ENCODE measurements around the gene KLK2.
"Not testable (repeated sequence)": the region's sequence is repeated elsewhere in the genome, so short reads cannot be mapped to it uniquely, and the experiment has no call there.

KLK2 gene

DNA sequence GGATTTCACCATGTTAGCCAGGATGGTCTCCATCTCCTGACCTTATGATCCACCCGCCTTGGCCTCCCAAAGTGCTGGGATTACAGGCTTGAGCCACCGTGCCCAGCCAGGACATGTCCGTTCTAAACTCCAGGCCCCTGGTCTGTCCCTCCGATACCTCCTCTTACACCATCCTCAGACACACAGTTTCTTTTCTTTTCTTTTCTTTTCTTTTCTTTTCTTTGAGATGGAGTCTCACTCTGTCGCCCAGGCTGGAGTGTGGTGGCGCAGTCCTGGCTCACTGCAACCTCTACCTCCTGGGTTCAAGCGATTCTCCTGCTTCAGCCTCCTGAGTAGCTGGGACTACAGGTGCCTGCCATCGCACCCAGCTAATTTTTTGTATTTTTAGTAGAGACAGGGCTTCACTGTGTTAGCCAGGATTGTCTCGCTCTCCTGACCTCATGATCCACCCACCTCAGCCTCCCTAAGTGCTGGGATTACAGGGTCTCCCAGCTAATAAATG lies 22.9 kb downstream of the KLK2 start:
- DNase-seq = not testable (repeated sequence)

DNA sequence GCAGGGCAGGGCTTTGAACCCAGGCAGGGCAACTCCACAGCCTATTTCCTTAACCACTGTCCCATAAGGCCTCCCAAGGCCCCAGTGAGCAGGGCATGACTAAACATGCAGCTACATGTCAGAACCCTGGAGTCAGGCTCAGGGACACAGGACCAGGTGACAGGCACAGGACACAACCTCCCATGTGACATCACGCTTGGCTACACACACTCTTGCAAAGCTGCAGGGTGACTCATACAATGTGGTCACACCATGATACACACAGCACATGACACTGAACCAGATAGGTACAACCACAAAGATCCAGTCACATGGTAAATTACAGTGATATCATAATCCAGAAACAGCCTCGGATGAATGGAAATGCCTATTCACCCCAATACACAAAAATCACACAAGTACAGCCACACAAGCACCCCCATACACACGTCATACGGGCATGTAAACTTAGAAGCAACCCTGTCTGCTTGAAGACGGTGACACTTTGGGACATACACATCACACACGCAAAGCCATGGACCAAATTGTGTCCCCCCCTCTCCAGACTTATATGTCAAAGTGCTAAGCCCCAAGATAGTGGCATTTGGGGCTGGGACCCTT lies 23.5 kb downstream of the KLK2 start:
- no peak for DNase-seq

DNA sequence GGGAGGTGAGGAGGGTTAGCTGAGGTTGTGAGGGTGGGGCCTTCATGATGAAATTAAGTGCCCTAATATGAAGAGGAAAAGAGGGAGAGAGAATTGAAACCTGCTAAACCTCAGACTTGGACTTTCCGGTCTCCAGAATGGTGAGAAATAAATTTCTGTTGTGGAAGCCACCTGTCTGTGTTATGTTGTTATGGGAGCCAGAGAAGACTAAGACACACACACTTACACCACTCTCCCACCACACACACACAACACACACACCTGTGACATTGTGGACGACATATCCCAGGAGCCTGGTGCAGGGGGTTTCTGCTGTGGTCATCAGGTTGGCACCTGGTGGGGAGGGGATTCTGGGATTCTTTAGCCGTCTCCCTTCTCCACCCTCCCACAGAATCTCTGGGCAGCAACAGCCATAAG lies 24.0 kb downstream of the KLK2 start:
- DNase-seq = no peak

DNA sequence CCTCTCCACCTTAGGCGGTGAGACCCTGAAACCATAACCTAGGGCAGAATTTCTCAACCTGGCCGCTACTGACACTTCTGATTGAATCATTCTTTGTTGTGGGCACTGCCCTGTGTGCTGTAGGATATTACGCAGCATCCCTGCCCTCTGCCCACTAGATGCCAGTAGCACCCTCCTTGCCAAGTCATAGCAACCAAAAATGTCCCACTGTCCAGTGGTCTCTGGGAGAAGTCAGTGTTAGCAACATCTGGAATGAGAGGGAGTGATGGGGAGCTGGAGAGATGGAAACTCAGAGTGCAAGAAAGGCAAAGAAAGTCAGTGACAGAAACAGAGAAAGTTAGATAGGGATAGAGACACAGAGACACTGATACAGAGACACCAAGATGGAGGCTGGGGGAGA lies 24.4 kb downstream of the KLK2 start:
- no peak for DNase-seq

DNA sequence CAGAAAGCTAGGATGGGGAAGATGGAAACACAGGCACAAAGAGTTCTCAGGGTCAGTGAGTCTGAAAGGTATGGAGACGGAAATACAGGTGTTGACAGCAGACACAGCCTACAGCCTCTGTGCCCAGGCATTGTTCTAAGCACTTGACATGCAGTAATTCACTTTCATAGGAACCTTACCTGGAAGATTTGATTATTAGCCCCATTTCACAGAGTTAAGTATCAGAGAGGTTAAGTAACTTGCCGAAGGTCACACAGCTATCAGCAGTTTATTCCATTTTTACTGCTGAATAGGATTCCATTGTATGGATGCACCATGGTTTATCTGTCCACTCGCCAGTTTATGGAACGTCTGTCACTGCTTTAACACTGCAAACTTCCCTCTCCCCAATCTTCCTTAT lies 24.8 kb downstream of the KLK2 start:
- no peak for DNase-seq

DNA sequence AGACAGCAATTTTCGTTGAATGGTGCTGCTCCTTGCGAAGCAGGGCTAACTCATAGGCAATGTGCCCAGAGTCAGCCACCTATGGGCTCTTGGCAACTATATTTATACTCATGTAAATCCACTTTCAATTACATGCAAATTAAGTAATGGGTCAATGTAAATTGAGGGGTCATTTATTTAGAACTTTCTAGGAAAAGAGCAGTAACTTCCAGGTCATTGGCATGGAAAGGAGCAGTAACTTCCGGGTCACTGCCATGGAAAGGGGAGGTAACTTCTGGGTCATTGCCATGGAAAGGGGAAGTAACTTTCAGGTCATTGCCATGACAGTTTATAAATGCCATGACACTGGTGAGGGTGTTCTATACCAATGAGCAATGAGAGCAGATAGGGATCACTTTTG lies 26.3 kb downstream of the KLK2 start:
- DNase-seq = no peak

DNA sequence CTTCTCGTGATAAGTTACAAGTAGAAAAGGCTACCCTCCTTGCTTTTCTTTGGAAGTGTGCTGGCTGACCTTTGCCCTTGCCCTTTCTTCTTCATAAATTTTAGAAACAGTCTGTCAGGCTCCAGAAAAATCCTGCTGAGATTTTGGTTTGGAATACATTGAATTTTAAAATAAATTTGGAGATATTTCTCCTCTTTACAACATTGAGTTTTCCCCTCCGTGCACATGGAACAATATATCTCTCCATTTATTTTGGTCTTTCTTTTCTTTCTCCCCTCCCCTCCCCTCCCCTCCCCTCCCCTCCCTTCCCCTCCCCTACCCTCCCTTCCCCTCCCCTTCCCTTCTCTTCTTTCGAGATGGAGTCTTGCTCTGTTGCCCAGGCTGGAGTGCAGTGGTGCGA lies 29.4 kb downstream of the KLK2 start:
- no peak for DNase-seq

DNA sequence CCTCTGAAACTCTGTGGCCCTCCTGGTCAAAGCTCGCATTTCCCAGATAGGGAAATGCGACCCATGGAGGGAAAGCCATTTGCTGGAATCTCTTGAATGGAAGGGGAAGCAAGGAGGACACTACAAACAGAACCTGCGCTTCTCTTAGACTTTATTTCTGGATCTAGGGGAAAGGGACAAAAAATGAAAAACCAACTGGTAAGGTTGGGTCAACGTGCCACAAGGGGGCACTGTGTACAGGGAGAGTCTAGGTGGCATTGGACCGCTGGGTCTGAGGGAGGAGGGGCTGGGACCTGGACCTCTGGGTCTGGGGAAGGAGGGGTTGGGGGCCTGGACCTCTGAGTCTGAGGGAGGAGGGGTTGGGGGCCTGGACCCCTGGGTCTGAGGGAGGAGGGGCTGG lies 33.0 kb downstream of the KLK2 start:
- DNase-seq = peak; percentile 35

DNA sequence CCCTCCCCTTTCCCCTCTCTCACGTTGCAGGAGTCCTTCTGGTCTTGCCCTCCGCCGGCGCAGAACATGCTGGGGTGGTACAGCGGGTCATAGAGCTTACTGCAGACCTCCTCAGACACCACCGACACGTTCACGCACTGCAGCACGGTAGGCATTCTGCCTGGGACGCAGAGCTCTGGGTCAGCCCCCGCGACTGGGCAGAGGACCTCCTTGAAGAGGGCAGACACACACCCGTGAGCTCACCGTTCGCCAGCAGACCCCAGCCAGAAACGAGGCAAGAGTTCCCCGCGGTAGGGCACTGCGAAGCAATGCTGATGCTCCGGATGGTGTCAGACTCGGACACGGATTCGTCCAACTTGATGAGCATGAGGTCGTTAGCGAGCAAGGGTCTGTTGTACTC lies 35.1 kb downstream of the KLK2 start:
- DNase-seq = no peak

DNA sequence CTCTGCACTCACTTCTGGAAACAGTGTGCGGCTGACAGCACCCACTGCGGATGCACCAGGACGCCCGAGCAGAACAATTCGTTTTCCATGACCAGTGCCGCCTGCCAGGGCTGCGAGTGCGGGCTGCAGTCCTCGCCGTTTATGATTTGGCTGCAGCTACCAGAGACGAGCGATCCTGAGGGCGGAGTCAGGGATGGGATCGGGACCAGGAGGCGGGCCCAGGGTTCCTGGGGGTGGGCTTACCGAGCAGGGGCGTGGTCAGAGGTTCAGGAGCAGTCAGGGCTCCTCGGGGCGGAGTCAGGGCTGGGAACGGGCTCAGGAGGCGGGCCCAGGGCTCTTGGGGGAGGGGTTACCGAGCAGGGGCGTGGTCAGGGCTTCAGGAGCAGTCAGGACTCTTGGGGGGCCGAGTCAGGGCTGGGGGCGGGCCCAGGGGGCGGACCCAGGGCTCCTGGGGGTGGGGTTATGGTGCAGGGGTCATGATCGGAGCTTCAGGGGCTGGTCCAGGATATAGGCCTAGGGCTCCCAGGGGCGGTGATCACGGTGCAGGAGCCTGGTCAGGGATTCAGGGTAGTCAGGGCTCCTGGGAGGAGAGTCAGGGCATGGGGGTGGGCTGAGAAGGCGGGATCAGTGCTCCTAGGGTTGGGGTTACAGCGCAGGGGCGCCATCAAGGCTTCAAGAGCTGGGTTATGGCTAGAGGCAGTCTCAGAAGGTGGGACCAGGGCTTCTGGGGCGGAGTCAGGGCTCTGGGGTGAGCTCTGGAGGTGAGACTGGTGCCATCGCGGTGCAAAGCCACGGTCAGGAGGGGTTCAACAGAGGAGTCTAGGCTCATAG lies 36.2 kb downstream of the KLK2 start:
- no peak for DNase-seq

DNA sequence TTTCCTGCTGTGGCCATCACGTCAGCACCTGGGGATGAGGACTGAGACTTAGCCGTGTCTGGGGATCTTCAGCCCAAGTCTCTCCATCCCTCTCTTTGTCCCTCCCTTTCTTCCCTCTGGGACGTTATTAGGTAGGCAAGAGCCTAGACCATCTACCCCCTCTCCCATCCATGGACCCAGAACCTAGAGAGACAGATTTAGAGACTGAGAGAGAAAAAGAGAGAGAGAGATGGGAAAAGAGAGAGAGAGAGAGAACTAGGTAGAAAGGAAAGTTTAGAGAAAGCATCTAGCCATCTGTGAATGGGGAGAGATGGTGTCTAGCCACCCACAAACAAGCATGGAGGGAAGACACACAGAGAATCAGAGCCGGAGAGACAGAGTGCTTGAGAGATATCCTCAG lies 37.5 kb downstream of the KLK2 start:
- DNase-seq = no peak

DNA sequence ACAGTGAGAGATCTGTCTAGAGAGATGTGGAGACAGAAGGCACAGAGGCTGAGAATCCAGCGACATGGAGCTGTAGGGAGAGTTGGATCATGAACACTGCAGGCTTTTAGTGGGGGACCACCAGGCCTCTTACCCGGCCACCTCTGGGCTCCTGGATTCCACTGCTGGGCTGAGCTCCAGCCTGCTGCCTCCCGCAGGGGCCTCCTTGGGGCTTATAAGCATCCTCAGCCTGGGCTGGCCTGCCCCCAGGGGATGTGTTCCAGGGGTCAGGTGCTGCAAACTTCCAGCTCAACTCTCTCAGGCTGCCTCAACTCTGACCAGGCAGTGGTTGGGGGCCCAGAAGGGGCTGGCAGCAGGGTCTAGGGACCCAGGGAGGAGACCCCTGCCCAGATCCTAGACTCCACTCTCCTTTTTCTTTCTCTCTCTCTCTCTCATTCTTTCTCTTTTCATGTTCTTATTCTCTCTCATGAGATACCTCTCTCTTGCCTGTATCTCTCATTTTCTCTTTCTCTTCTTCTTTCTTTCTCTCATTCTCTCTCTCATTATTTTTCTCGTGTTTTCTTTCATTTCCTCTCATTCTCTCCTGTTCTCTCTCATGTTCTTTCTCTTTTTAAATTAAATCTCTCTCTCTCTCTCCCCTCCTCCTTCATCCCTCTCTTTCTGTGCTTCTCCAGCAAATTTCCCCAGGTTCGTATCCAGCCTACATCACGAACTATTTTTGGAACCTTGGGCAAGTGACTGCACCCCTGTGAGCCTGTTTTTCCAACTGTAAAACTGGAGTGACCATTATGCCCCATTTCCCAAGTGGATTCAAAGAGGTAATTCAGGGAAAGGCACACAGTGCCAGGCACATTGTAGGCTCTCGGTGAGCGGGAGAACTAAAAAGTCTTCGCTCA lies 38.2 kb downstream of the KLK2 start, which contains the start of gene KLK4:
KLK4 (minus strand) TSS at position 190 of the 896 bp plus-strand sequence. CDS start 657 bp downstream, outside the sequence.
- DNase-seq = no peak

DNA sequence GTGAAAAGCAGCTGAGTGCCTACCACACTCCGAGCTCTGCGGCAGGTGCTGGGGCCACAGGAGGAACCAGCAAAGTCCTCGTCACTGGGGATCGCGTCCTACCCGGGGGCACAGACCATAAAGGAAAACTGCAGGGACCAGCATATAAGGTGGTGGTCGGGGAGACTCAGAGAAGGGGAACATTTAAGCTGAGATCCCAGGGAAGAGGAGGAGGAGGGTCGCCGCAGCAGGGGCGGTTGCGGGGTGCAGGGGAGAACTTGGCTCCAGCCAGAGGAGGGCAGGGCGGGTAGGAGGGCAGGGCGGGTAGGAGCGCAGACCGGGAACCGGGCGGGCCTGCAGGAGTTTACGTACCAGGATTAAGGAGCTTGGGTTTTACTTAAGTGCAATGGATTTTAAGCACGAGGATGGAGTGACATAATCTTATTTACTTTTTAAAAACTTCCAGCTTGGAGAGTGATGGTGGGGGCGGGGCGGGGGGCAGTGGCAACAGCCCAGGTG lies 38.9 kb downstream of the KLK2 start:
- no peak for DNase-seq

DNA sequence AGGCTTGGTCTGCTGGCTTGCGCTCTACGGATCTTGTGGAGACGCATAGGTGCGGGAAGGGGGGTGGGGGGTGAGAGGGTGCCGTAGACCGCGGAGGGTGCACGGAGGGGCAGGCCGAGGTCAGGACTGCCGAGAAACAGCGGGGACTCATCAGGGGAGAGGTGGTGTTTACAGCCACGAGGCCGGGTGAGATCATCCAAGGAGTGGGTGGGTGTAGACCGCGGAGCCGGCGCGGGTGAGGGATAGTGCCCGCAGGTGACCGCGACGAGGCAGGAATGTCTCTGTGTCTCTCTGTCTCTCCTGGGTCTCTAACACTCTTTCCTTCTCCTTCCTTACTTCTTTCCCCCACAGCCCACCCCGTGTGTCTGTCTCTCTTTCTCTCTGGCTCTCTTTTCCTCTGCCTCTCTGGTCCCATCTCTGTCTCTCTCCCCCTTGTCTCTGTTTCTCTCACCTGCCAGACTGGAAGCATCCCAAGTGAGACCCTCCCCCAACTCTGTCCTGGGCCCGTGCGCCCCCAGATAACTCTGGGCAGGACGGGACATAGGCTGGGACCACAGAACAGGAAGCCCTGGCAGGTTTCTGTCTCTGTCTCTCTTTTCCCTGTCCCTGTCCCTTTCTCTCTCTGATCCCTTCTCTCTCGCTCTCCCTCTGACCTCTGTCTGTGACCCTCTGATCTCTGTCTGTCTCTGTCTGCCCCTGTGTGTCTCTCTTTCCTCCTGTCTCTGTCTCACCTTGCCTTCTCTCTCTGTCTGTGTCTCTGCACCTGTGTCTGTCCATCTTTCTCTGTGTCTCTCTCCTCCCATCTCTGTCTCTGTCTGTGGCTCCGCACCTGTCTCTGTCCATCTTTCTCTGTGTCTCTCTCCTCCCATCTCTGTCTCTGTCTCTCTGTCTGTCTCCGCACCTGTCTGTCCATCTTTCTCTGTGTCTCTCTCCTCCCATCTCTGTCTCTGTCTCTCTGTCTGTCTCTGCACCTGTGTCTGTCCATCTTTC lies 39.8 kb downstream of the KLK2 start:
- DNase-seq = no peak

DNA sequence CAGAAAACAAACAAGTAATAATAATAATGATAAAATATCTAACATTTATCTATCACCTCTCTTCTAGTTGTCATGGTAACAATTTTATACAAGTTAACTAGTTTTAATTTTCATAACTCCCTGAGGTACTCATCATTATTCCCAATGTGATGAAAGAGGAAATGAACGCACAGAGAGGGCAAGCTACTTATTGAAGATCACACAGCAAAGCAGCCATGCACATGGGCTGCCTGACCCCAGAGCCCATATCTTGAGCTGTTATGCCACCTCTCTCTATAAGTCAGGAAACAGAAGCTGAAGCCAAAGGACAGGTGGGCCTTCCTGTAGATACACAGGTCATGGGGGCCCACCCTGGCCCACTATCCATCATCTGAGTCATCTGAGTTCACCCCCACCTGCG lies 42.8 kb downstream of the KLK2 start:
- no peak for DNase-seq

DNA sequence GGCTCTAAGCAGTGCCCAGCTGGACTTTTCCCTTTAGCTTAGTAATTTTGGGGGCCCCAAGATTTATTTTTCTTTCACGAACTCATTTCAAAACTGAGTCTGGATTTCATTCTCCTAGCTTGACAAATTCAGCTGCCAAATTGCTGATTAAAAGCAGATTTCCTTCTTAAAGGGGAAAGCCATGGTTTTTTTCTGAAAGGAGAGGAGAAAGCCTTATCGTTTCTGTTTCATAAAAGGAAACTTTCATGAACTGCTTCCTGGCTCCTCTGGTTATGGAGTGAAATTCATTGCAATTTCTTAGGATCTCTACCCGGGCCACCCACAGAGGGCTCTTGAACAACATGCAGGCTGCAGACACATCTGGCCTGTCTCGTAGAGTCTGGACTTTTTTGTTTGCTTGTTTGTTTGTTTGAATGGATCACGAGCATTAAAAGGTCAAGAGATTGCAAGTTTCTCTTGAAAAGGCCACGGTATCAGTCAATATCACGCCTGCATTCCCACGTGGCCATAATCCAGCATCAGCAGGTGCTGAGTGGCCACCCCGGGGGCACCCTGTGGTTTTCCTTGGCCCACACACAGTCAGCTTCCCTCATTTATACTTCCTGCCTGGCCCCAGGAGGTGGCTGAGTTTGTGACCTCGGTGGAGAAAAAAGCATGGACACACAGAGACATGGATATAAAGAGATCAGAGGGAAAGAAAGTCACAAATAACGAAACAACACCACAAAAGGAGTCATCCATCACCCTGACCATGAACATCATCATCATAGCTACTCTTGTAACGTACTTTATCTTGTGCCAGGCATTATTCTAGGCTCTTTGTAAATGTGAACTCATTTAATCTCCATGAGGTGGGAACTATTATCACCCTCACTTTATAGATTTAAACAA lies 48.4 kb downstream of the KLK2 start:
- no peak for DNase-seq

DNA sequence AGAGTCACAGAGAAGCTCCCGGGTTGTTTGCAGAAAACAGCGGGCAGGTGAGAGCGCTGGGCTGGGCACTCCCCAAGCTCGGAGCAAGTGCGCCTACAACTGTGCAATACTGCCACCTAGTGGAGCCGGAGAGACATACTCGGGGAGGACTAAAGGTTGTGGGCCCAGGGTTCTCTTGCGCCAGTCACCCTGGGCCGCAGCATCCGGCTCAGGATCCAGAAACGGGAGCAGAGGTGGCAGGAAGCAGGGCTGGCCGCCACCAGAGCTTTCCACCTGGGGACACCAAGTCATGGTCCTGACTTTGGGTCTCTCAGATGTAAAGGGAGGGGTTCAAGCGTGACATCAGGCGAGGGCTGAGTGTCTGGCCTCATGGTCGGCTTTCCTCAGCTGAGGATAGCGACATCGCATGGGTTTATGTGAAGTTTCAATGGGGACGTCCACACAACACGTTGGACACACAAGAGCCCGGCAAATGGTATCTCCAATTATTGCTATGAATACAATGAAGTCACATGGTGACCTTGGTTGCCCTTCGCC lies 49.1 kb downstream of the KLK2 start:
- DNase-seq = peak; percentile 68

DNA sequence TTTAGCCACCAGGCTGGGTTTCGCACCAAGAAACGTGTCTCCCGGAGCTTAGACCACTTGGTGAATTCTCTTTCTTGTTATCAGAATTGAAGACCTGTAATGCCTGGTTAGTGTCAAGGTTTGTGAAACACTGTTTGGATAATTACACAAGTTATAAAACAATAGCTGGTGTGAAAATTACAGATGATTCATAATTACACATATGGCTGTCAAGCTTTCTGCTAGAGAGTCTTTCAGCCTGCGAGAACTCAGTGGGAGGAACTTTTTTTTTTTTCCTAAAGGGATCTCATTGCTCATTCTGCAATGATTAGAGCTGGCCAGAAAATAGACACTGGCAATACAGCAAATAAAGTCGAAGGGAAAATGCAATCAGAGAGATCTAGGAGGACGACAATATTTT lies 51.3 kb downstream of the KLK2 start:
- DNase-seq = no peak

DNA sequence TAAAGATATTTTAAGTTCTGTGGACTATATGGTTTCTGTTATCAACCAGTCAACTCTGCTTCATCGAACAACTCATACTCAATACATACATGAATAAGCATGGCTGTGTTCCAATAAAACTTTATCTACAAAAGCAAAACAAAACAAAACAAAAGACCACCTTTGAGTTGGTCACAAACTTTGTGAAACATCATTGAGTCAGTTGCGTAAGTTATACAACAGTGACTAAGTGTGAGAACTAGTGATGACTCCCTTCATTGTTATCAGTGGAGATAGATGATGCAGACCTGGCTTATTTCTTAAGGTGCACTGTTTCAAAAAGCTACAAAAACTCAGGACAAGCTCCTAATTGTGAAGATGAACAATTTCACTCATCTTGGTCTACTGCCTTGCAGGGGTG lies 52.5 kb downstream of the KLK2 start:
- DNase-seq = no peak

DNA sequence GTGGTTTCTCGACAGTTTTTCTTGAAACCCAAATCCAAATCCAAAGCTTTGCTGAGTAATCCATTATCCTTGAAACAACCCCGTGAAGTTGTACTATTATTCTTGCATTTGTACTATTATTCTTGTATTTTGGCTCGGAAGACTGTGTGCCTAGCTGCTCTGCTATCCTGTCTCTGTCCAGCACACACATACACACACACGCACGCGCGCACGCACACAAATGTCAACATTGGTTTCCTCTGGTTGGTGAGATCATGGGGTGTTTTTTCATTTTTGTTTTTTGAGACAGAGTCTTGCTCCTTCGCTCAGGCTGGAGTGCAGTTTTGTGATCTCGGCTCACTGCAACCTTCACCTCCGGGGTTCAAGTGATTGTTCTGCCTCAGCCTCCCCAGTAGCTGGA lies 52.9 kb downstream of the KLK2 start:
- DNase-seq = no peak

DNA sequence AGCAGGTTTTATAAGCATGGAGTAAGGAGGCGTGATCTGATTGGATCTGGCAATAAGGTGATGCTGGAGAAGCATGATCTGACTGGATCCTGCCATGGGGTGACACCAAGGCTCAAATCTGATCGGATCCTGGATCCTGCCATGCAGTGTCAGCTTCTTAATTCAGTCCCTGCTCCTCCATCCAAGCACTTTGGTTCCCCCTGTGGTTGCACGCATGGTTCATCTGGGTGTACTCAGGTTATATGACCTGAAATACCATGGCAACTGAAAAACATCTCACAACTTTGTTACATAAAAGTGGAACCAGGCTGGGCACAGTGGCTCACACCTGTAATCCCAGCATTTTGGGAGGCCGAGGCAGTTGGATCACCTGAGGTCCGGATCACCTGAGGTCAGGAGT lies 55.6 kb downstream of the KLK2 start:
- no peak for DNase-seq
